Ectodermal cell (in vitro differentiated cells): ENCODE measurements around the gene VSTM2L.

Experiments
- H3K27ac ChIP-seq: 2 replicates; pipeline ENCODE4 v1.7.0; 2013; ENCODE audit warnings: mild to moderate bottlenecking, low read depth, low read length; ENCODE audit not compliant: insufficient read depth, poor library complexity, severe bottlenecking
- H3K27me3 ChIP-seq: 2 replicates; pipeline ENCODE4 v1.7.0; 2013; ENCODE audit warnings: mild to moderate bottlenecking, low read length; ENCODE audit not compliant: insufficient read depth, control insufficient read depth, poor library complexity, severe bottlenecking
- H3K36me3 ChIP-seq: one replicate; pipeline ENCODE4 v1.7.0; 2013; ENCODE audit warnings: low read length; ENCODE audit not compliant: control insufficient read depth, insufficient read depth
- H3K4me1 ChIP-seq: one replicate; pipeline ENCODE4 v1.7.0; 2013; ENCODE audit warnings: low read length; ENCODE audit not compliant: control insufficient read depth, insufficient read depth
- H3K4me3 ChIP-seq: 2 replicates; pipeline ENCODE4 v1.7.0; 2013; ENCODE audit warnings: low read depth, low read length, control low read depth; ENCODE audit not compliant: insufficient read depth
- H3K9me3 ChIP-seq: 2 replicates; pipeline ENCODE4 v1.7.0; 2013; ENCODE audit warnings: mild to moderate bottlenecking, low read length, moderate library complexity; ENCODE audit not compliant: control insufficient read depth
- WGBS, 2 experiments: methylation state at CpG; one replicate each; pipeline ENCODE4 v1.1.7; 2013; ENCODE audit warnings: missing lambda C conversion rate in 2 of 2; 5-methylcytosine and 5-hydroxymethylcytosine counted together

Gene VSTM2L

GRCh38 chr20:37890108-37890507 is 12.8 kb upstream of the VSTM2L start:
- Histone ChIP-seq H3K4me3 (no peak overlapping the region), H3K4me1 (peaks cover 4% of the 10 kb centered on the region), H3K9me3 (no peaks in the 10 kb centered on the region), H3K27ac (no peak overlapping the region), H3K27me3 (no peaks in the 10 kb centered on the region), H3K36me3 (no peaks in the 10 kb centered on the region)
- 93% methylated on average over 5 of the region's 5 CpGs for WGBS, 2 experiments

GRCh38 chr20:37890643-37891042 is 12.3 kb upstream of the VSTM2L start:
- H3K27ac ChIP-seq = no peak overlapping the region
- H3K36me3 ChIP-seq = no peaks in the 10 kb centered on the region
- H3K27me3 ChIP-seq = no peaks in the 10 kb centered on the region
- peaks cover 4% of the 10 kb centered on the region for H3K4me1 ChIP-seq
- no peaks in the 10 kb centered on the region for H3K9me3 ChIP-seq
- H3K4me3 ChIP-seq = no peak overlapping the region
- 82 to 86% methylated on average over 13 of the region's 13 CpGs for WGBS, 2 experiments

GRCh38 chr20:37892001-37892400 is 10.9 kb upstream of the VSTM2L start:
- Histone ChIP-seq H3K27ac (no peak overlapping the region), H3K36me3 (no peaks in the 10 kb centered on the region), H3K9me3 (no peaks in the 10 kb centered on the region), H3K4me1 (peaks cover 8% of the 10 kb centered on the region), H3K4me3 (no peak overlapping the region), H3K27me3 (no peaks in the 10 kb centered on the region)
- 94 to 96% methylated on average over 9 of the region's 9 CpGs for WGBS, 2 experiments

GRCh38 chr20:37893566-37894241 is 9.2 kb upstream of the VSTM2L start:
- no peaks in the 10 kb centered on the region for H3K9me3 ChIP-seq
- H3K36me3 ChIP-seq = no peaks in the 10 kb centered on the region
- WGBS, 2 experiments = 82 to 86% methylated on average over 5 of the region's 5 CpGs

GRCh38 chr20:37894454-37894853 is 8.5 kb upstream of the VSTM2L start:
- no peaks in the 10 kb centered on the region for H3K36me3 ChIP-seq
- H3K27me3 ChIP-seq = no peaks in the 10 kb centered on the region
- WGBS, 2 experiments = 92 to 93% methylated on average over 4 of the region's 4 CpGs
- no peak overlapping the region for H3K27ac ChIP-seq
- H3K9me3 ChIP-seq = no peaks in the 10 kb centered on the region
- H3K4me1 ChIP-seq = peaks cover 10% of the 10 kb centered on the region
- no peak overlapping the region for H3K4me3 ChIP-seq

More at GRCh38 chr20:37893566-37894241, 9.2 kb upstream of the VSTM2L start:
- Histone ChIP-seq H3K27ac (no peak overlapping the region), H3K4me3 (no peak overlapping the region), H3K4me1 (peaks cover 10% of the 10 kb centered on the region), H3K27me3 (no peaks in the 10 kb centered on the region)

DNA sequence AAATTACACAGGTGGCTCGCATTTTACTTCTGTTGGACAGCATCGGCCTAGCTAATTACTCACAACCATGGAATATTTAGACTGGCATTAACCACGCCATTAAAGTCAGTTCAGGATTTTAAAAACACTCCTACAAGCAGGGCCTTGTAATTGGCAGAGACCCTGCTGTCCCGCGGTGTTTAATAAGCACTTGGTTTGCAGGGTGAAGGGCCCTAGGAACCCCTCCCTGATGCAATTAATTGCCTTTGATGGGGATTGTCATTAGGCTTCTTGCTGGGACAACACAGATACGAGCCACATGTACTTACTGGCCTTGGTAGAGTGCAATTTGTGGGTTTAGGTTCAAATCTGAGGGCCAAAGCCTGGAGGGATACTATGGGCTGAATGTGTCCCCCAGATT is 7.8 kb upstream of the VSTM2L start:
- 93 to 95% methylated on average over 6 of the region's 6 CpGs for WGBS, 2 experiments
- no peak overlapping the region for H3K27ac ChIP-seq
- no peaks in the 10 kb centered on the region for H3K36me3 ChIP-seq
- H3K4me1 ChIP-seq = peaks cover 10% of the 10 kb centered on the region
- H3K4me3 ChIP-seq = no peak overlapping the region
- no peaks in the 10 kb centered on the region for H3K9me3 ChIP-seq
- no peaks in the 10 kb centered on the region for H3K27me3 ChIP-seq

- no peak overlapping the region for H3K27ac ChIP-seq
- peaks cover 8% of the 10 kb centered on the region for H3K4me1 ChIP-seq
- no peak overlapping the region for H3K4me3 ChIP-seq
- WGBS, 2 experiments = 67 to 70% methylated on average over 12 of the region's 12 CpGs
- H3K36me3 ChIP-seq = no peaks in the 10 kb centered on the region
- no peaks in the 10 kb centered on the region for H3K9me3 ChIP-seq
- H3K27me3 ChIP-seq = peaks cover 2% of the 10 kb centered on the region
Measured at GRCh38 chr20:37896932-37897548, 5.9 kb upstream of the VSTM2L start.

- H3K4me3 ChIP-seq = no peak overlapping the region
- no peak overlapping the region for H3K27ac ChIP-seq
- peaks cover 15% of the 10 kb centered on the region for H3K27me3 ChIP-seq
- no peaks in the 10 kb centered on the region for H3K9me3 ChIP-seq
- no peaks in the 10 kb centered on the region for H3K36me3 ChIP-seq
- WGBS, 2 experiments = 86% methylated on average over 10 of the region's 10 CpGs
- peaks cover 9% of the 10 kb centered on the region for H3K4me1 ChIP-seq
Measured at GRCh38 chr20:37898233-37899104, 4.5 kb upstream of the VSTM2L start.

DNA sequence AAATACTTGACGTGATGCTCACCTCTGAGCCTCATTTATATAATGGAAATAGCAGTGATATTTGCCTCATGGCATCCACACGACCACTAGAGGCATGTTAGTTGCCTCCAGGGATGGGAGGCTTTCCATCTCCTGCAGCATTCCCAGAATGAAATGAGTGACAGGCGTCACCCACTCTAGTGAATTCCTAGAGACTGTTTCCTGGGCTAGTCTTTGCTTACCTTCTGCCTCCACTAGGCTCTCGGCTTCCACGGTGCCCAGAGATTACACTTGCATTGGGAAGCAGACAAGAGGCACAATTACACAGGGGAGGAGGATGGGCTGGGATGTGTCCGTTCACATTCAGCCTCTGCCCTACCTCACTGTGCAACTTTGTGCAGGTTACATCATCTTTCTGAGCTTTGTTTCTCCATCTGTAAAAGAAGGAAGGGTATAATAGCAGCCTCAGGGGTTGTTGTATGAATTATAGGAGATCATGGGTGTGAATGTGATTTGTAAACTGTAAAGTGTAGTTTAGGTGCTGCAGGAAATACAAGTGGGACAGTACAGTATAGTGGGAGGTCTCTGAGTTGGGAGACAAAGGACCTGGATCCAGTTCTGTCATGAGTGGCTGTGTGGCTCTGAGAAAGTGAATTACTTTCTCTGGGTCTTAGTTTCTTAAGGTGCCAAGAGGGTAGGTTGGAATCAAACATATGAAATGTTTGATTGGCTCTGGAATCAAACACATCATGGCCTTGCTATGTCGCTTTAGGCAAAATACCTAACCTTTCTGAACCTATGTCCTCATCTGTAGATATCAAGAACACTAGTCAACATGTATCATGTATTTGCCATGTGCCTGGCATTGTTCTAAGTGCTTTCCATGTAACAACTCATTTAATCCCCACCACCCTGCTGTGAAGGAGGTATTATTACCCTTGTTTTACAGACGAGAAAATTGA is 3.6 kb upstream of the VSTM2L start:
- no peak overlapping the region for H3K27ac ChIP-seq

More for the DNA sequence above, 3.6 kb upstream of the VSTM2L start:
- Histone ChIP-seq H3K4me3 (no peak overlapping the region), H3K36me3 (no peaks in the 10 kb centered on the region), H3K4me1 (peaks cover 18% of the 10 kb centered on the region), H3K27me3 (peaks cover 20% of the 10 kb centered on the region), H3K9me3 (no peaks in the 10 kb centered on the region)
- WGBS, 2 experiments = 71 to 75% methylated on average over 8 of the region's 8 CpGs
